GM19324 (cell line): ENCODE results near the gene DNAJB7.
"Not testable (repeated sequence)": the region's sequence is repeated elsewhere in the genome, so short reads cannot be mapped to it uniquely, and the experiment has no call there.

Experiments
- ATAC-seq: cut with Tn5 transposase; IDR thresholded peaks from one replicate; pipeline ENCODE4 v1.9.1; 2021; ENCODE audit warnings: mild to moderate bottlenecking, moderate library complexity; ENCODE audit not compliant: unreplicated experiment, low FRiP score

The DNAJB7 gene

GRCh38 chr22:40845816-40846215 is 16.1 kb downstream of the DNAJB7 start:
- ATAC-seq = not testable (repeated sequence)

- no peak for ATAC-seq
Observed at GRCh38 chr22:40844951-40845350, 17.0 kb downstream of the DNAJB7 start.

GRCh38 chr22:40838486-40838885 is 23.4 kb downstream of the DNAJB7 start:
- no peak for ATAC-seq

- ATAC-seq = no peak
Observed at GRCh38 chr22:40834619-40835018, 27.3 kb downstream of the DNAJB7 start.

GRCh38 chr22:40829131-40829530 is 32.8 kb downstream of the DNAJB7 start:
- ATAC-seq = no peak

- ATAC-seq = no peak
Observed at GRCh38 chr22:40826984-40827741, 34.8 kb downstream of the DNAJB7 start.

GRCh38 chr22:40826292-40826691 is 35.6 kb downstream of the DNAJB7 start:
- ATAC-seq = not testable (repeated sequence)

- no peak for ATAC-seq
Observed at GRCh38 chr22:40823426-40823825, 38.5 kb downstream of the DNAJB7 start.

GRCh38 chr22:40819599-40820140 is 42.2 kb downstream of the DNAJB7 start:
- no peak for ATAC-seq

GRCh38 chr22:40818747-40819598 is 42.9 kb downstream of the DNAJB7 start, which contains the start of gene SLC25A17:
SLC25A17 (minus strand) TSS chr22:40819346; CDS start chr22:40819248, 98 bp downstream.
- ATAC-seq = peak; percentile 67

GRCh38 chr22:40818192-40818746 is 43.6 kb downstream of the DNAJB7 start:
- no peak for ATAC-seq

GRCh38 chr22:40817737-40818136 is 44.2 kb downstream of the DNAJB7 start:
- no peak for ATAC-seq

GRCh38 chr22:40813912-40814315 is 48.0 kb downstream of the DNAJB7 start:
- ATAC-seq = no peak
